AG08395 (cell line): ENCODE measurements around the gene CSF1R.

Source experiments
- DNase-seq: peaks from one replicate; pipeline ENCODE4 v3.0.0; 2012; ENCODE audit warnings: mixed read lengths, low spot score

CSF1R gene

GRCh38 chr5:150085950-150086715 is at the start of gene CSF1R:
Gene CSF1R, minus strand, starts transcription at chr5:150086554. Its CDS starts 127 bp downstream, at chr5:150086427.
- no peak for DNase-seq

GRCh38 chr5:150135557-150136304 is 49.4 kb upstream of the CSF1R start:
- no peak for DNase-seq

GRCh38 chr5:150134198-150134588 is 47.8 kb upstream of the CSF1R start:
- no peak for DNase-seq

- no peak for DNase-seq
Observed at GRCh38 chr5:150133581-150134197, 47.3 kb upstream of the CSF1R start.

GRCh38 chr5:150132740-150133139 is 46.4 kb upstream of the CSF1R start:
- no peak for DNase-seq

GRCh38 chr5:150131978-150132694 is 45.8 kb upstream of the CSF1R start:
- peak; percentile 73 for DNase-seq

- no peak for DNase-seq
Observed at GRCh38 chr5:150131461-150131860, 45.1 kb upstream of the CSF1R start.

- no peak for DNase-seq
Observed at GRCh38 chr5:150130493-150130922, 44.2 kb upstream of the CSF1R start.

GRCh38 chr5:150129813-150130492 is 43.6 kb upstream of the CSF1R start:
- DNase-seq = peak; percentile 86

- no peak for DNase-seq
Observed at GRCh38 chr5:150129454-150129812, 43.1 kb upstream of the CSF1R start.

GRCh38 chr5:150126921-150127265 is 40.5 kb upstream of the CSF1R start:
- no peak for DNase-seq

- no peak for DNase-seq
Observed at GRCh38 chr5:150126199-150126920, 40.0 kb upstream of the CSF1R start.

GRCh38 chr5:150125334-150125733 is 39.0 kb upstream of the CSF1R start:
- no peak for DNase-seq

- DNase-seq = no peak
Observed at GRCh38 chr5:150124596-150124995, 38.2 kb upstream of the CSF1R start.

- no peak for DNase-seq
Observed at GRCh38 chr5:150124111-150124557, 37.8 kb upstream of the CSF1R start.

GRCh38 chr5:150123542-150123941 is 37.2 kb upstream of the CSF1R start:
- no peak for DNase-seq

GRCh38 chr5:150122536-150123481 is 36.5 kb upstream of the CSF1R start:
- DNase-seq = no peak

- no peak for DNase-seq
Observed at GRCh38 chr5:150122158-150122510, 35.8 kb upstream of the CSF1R start.

GRCh38 chr5:150121448-150122157 is 35.2 kb upstream of the CSF1R start:
- DNase-seq = no peak
